Adrenal gland (tissue), 5 donors: ENCODE data around the gene TMBIM6.

Source experiments
- POLR2A ChIP-seq, 2 donors: fragments of 450-650 bp; IDR thresholded peaks; one replicate each; pipeline ENCODE4 v1.6.1; 2017; ENCODE audit warnings: antibody characterized with exemption in 2 of 2, mild to moderate bottlenecking in 2 of 2, moderate library complexity in 1 of 2
- TF ChIP-seq, protein P1 (sequence below), 6 experiments: fragments of 450-650 bp in 4 of 6; fragments of 200-600 bp in 2 of 6; sonication (generic) in 1 of 6; IDR thresholded peaks; 1 replicate in 5 of 6; 2 replicates in 1 of 6; pipeline versions ENCODE4 v1.5.1 to v1.8.0; 2016 to 2021; ENCODE audit warnings: antibody characterized with exemption in 6 of 6, mild to moderate bottlenecking in 2 of 6, moderate library complexity in 1 of 6
- donor health status: DM: no; HTN: no; CAD: no.

DNA sequence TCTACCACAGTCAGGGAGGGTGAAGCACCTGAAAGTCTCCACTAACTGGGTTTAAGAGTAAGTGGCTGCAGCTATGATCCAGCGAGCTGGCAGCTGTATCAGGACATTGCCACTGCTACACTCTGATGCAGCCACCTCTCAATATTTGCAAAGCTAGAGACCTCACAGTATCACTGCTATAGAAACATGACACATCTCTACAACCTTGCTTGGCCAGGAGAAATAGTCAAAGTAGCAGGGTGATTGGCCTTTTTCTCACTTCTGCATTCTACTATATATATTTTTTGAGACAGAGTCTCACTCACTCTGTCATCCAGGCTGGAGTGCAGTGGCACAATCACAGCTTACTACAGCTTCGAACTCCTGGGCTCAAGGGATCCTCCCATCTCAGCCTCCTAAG is 24.8 kb upstream of the TMBIM6 start:
- TF ChIP-seq, protein P1, sequence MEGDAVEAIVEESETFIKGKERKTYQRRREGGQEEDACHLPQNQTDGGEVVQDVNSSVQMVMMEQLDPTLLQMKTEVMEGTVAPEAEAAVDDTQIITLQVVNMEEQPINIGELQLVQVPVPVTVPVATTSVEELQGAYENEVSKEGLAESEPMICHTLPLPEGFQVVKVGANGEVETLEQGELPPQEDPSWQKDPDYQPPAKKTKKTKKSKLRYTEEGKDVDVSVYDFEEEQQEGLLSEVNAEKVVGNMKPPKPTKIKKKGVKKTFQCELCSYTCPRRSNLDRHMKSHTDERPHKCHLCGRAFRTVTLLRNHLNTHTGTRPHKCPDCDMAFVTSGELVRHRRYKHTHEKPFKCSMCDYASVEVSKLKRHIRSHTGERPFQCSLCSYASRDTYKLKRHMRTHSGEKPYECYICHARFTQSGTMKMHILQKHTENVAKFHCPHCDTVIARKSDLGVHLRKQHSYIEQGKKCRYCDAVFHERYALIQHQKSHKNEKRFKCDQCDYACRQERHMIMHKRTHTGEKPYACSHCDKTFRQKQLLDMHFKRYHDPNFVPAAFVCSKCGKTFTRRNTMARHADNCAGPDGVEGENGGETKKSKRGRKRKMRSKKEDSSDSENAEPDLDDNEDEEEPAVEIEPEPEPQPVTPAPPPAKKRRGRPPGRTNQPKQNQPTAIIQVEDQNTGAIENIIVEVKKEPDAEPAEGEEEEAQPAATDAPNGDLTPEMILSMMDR (IDR thresholded peaks at IDR 0.05), result no peak
- TF ChIP-seq POLR2A (IDR thresholded peaks at IDR 0.05), result no peak
